Measurements from ENCODE around the gene FOXF2.

Gene FOXF2

GRCh38 chr6:1426416-1426815, 37.0 kb downstream of the FOXF2 start:
- H3K27me3 ChIP-seq: peaks cover 0 to 24% of the 10 kb centered on the region in 2 donors
- no peak overlapping the region for H3K4me3 ChIP-seq
- intact Hi-C loops (cut with DNase I; ENCODE audit: low total_unique reads): no loop called here
- H3K9me3 ChIP-seq: peaks cover 0 to under 1% (median 0%) of the 10 kb centered on the region in 3 donors
- DNase-seq: no peak
- no peak overlapping the region for H3K27ac ChIP-seq
- no peak for TF ChIP-seq CTCF (IDR thresholded peaks at IDR 0.05)
- no peaks in the 10 kb centered on the region for H3K36me3 ChIP-seq
- H3K4me1 ChIP-seq: no peaks in the 10 kb centered on the region

- DNase-seq: no peak
- Histone ChIP-seq H3K36me3 (no peaks in the 10 kb centered on the region), H3K4me1 (no peaks in the 10 kb centered on the region), H3K4me3 (no peak overlapping the region), H3K27me3 (peaks cover 0 to 37% of the 10 kb centered on the region in 2 donors), H3K27ac (no peak overlapping the region), H3K9me3 (no peaks in the 10 kb centered on the region)
- TF ChIP-seq CTCF (IDR thresholded peaks at IDR 0.05): no peak
- intact Hi-C loops (cut with DNase I; ENCODE audit: low total_unique reads): loop anchor here (2.0 kb wide), 1 partner anchor 715 kb away; no protein-coding TSS in a partner anchor
These were observed 46.4 kb downstream of the FOXF2 start for GRCh38 chr6:1435806-1436205.

GRCh38 chr6:1436334-1437306, 47.2 kb downstream of the FOXF2 start:
- no peak for DNase-seq
- H3K9me3 ChIP-seq: no peaks in the 10 kb centered on the region
- H3K4me3 ChIP-seq: no peak overlapping the region

GRCh38 chr6:1437553-1438406, 48.4 kb downstream of the FOXF2 start:
- Histone ChIP-seq H3K4me1 (no peaks in the 10 kb centered on the region), H3K4me3 (no peak overlapping the region), H3K27ac (no peak overlapping the region), H3K9me3 (no peaks in the 10 kb centered on the region), H3K27me3 (peaks cover 0 to 38% of the 10 kb centered on the region in 2 donors), H3K36me3 (no peaks in the 10 kb centered on the region)
- no peak for TF ChIP-seq CTCF (IDR thresholded peaks at IDR 0.05)
- DNase-seq: no peak
- intact Hi-C loops (cut with DNase I; ENCODE audit: low total_unique reads): loop anchor here (2.0 kb wide), 1 partner anchor 717 kb away; no protein-coding TSS in a partner anchor

More at GRCh38 chr6:1436334-1437306, 47.2 kb downstream of the FOXF2 start:
- TF ChIP-seq CTCF (IDR thresholded peaks at IDR 0.05): peak; percentile 80 to 83
- intact Hi-C loops (cut with DNase I; ENCODE audit: low total_unique reads): loop anchor here (2.0 kb wide), 1 partner anchor 716 kb away; no protein-coding TSS in a partner anchor
- Histone ChIP-seq H3K27me3 (peaks cover 0 to 37% of the 10 kb centered on the region in 2 donors), H3K27ac (no peak overlapping the region), H3K4me1 (no peaks in the 10 kb centered on the region), H3K36me3 (no peaks in the 10 kb centered on the region)

- no peak for TF ChIP-seq CTCF (IDR thresholded peaks at IDR 0.05)
- DNase-seq: no peak
- intact Hi-C loops (cut with DNase I; ENCODE audit: low total_unique reads): no loop called here
- no peak overlapping the region for H3K27ac ChIP-seq
- H3K4me1 ChIP-seq: no peaks in the 10 kb centered on the region
- no peaks in the 10 kb centered on the region for H3K36me3 ChIP-seq
- no peak overlapping the region for H3K4me3 ChIP-seq
- H3K9me3 ChIP-seq: no peaks in the 10 kb centered on the region
- H3K27me3 ChIP-seq: peaks cover 0 to 40% of the 10 kb centered on the region in 2 donors
These were observed 49.1 kb downstream of the FOXF2 start for GRCh38 chr6:1438471-1438881.
